HepG2 (cell line): ENCODE data around the gene ARL3. TPM values are rescaled to one million over a fixed set of nuclear protein-coding genes. Genes with fewer than 3 reads are reported as not detected.

Experiments used
- ADNP ChIP-seq: sonication (generic); formaldehyde crosslinking; IDR thresholded peaks from 2 replicates; pipeline ENCODE4 v1.4.0; 2020; ENCODE audit warnings: missing genetic modification reagents
- BCL3 ChIP-seq: sonication (generic); formaldehyde crosslinking; IDR thresholded peaks from 2 replicates; pipeline ENCODE4 v1.5.1; 2020; ENCODE audit warnings: mild to moderate bottlenecking, missing genetic modification reagents, moderate library complexity
- CENPT ChIP-seq: sonication (generic); formaldehyde crosslinking; IDR thresholded peaks from 2 replicates; pipeline ENCODE4 v1.8.0; 2022; ENCODE audit warnings: low read depth, mild to moderate bottlenecking, moderate library complexity, missing genetic modification reagents
- CSRNP1 ChIP-seq: sonication (generic); formaldehyde crosslinking; IDR thresholded peaks from 2 replicates; pipeline ENCODE4 v1.8.1; 2023; ENCODE audit warnings: mild to moderate bottlenecking, missing genetic modification reagents
- ETS1 ChIP-seq: sonication (generic); formaldehyde crosslinking; IDR thresholded peaks from 2 replicates; pipeline ENCODE4 v1.4.0; 2020; ENCODE audit warnings: missing genetic modification reagents
- IKZF1 ChIP-seq: fragments of 450-650 bp; IDR thresholded peaks from 2 replicates; pipeline ENCODE4 v1.7.1; 2016
- KDM1A ChIP-seq: IDR thresholded peaks from 2 replicates; pipeline ENCODE4 v1.6.1; 2016; ENCODE audit warnings: missing compliant biosample characterization
- NFIC ChIP-seq: IDR thresholded peaks from 2 replicates; pipeline ENCODE4 v1.6.1; 2012; ENCODE audit warnings: mild to moderate bottlenecking, low read length, inconsistent platforms
- THYN1 ChIP-seq: sonication (generic); formaldehyde crosslinking; IDR thresholded peaks from 2 replicates; pipeline ENCODE4 v1.8.1; 2023; ENCODE audit warnings: low read depth, mild to moderate bottlenecking, moderate library complexity, missing genetic modification reagents, borderline replicate concordance
- ZBTB20 ChIP-seq: sonication (generic); formaldehyde crosslinking; IDR thresholded peaks from 2 replicates; pipeline ENCODE4 v1.8.1; 2023; ENCODE audit warnings: missing genetic modification reagents, low read depth, mild to moderate bottlenecking, borderline replicate concordance
- ZBTB3 ChIP-seq: sonication (generic); formaldehyde crosslinking; IDR thresholded peaks from 2 replicates; pipeline ENCODE4 v1.4.0; 2020; ENCODE audit warnings: low read depth, mild to moderate bottlenecking, moderate library complexity, missing genetic modification reagents, borderline replicate concordance
- ZNF10 ChIP-seq: sonication (generic); formaldehyde crosslinking; IDR thresholded peaks from 2 replicates; pipeline ENCODE4 v1.4.0; 2020; ENCODE audit warnings: mild to moderate bottlenecking, low read depth, missing genetic modification reagents, borderline replicate concordance
- ZNF407 ChIP-seq: sonication (generic); formaldehyde crosslinking; IDR thresholded peaks from one replicate; pipeline ENCODE4 v1.5.1; 2020; ENCODE audit warnings: mild to moderate bottlenecking, missing genetic modification reagents; ENCODE audit errors: not compliant biosample characterization
- ZNF691 ChIP-seq: sonication (generic); formaldehyde crosslinking; IDR thresholded peaks from 2 replicates; pipeline ENCODE4 v1.4.0; 2020; ENCODE audit warnings: missing genetic modification reagents, low read depth, mild to moderate bottlenecking, borderline replicate concordance
- ZNF761 ChIP-seq: sonication (generic); formaldehyde crosslinking; conservative IDR thresholded peaks from 2 replicates; pipeline ENCODE4 v1.4.0; 2020; ENCODE audit warnings: mild to moderate bottlenecking, missing genetic modification reagents
- ZNF83 ChIP-seq: sonication (generic); formaldehyde crosslinking; IDR thresholded peaks from 2 replicates; pipeline ENCODE4 v1.4.0; 2020; ENCODE audit warnings: missing genetic modification reagents, mild to moderate bottlenecking, borderline replicate concordance
- polyA plus RNA-seq, 8 experiments: library from polyadenylated mRNA; depleted of rRNA in 3 of 8; stranded (reverse) in 7 of 8; unstranded in 1 of 8; fragments of >200 nt; fragmentation: Illumina TruSeq in 4 of 8; extraction: Trizol in 4 of 8; gene quantifications; 2 replicates each; pipeline versions ENCODE4 v1.2.1 to v1.2.3, GENCODE V29; 2011 to 2016; ENCODE audit warnings: low read depth in 4 of 8, missing spikeins in 1 of 8, mixed read lengths in 1 of 8; ENCODE audit not compliant: insufficient read depth in 1 of 8
- total RNA-seq, 5 experiments: library from RNA; depleted of rRNA; stranded (reverse); fragments of >200 nt; fragmentation: Illumina TruSeq; extraction: Trizol; gene quantifications; 2 replicates each; pipeline ENCODE4 v1.2.3, GENCODE V29; 2016; ENCODE audit warnings: low read depth in 1 of 5

Gene ARL3
- total and polyA plus RNA-seq, 2 of the 13 experiments (the other 11 are each of a cell fraction or from before 2014, with no cell fraction given), result 5.2 to 6.6 TPM

- TF ChIP-seq ZNF407 (CRISPR knock-in tag), result no peak
- no peak for TF ChIP-seq ETS1 (CRISPR knock-in tag)
- TF ChIP-seq CSRNP1 (CRISPR knock-in tag), result no peak
- no peak for TF ChIP-seq ZBTB20 (CRISPR knock-in tag)
- no peak for TF ChIP-seq KDM1A (CRISPR knock-in tag)
- no peak for TF ChIP-seq NFIC
- no peak for TF ChIP-seq ZNF10
- TF ChIP-seq THYN1 (CRISPR knock-in tag), result no peak
- TF ChIP-seq ZNF761 (CRISPR knock-in tag), result no peak
- TF ChIP-seq ZNF691 (CRISPR knock-in tag), result no peak
- no peak for TF ChIP-seq BCL3 (CRISPR knock-in tag)
- TF ChIP-seq ADNP (CRISPR knock-in tag), result no peak
- TF ChIP-seq CENPT, result no peak
- TF ChIP-seq ZBTB3 (CRISPR knock-in tag), result no peak
- TF ChIP-seq ZNF83 (CRISPR knock-in tag), result no peak
- TF ChIP-seq IKZF1, result no peak
Observed at GRCh38 chr10:102627736-102628293, 86.4 kb downstream of the ARL3 start (continued).
